ENCODE measurements around the gene TNS4.

The TNS4 gene

GRCh38 chr17:40473573-40474365, 27.7 kb downstream of the TNS4 start:
- no peak for DNase-seq (ENCODE audit: low read depth in 3 of 3)

DNA sequence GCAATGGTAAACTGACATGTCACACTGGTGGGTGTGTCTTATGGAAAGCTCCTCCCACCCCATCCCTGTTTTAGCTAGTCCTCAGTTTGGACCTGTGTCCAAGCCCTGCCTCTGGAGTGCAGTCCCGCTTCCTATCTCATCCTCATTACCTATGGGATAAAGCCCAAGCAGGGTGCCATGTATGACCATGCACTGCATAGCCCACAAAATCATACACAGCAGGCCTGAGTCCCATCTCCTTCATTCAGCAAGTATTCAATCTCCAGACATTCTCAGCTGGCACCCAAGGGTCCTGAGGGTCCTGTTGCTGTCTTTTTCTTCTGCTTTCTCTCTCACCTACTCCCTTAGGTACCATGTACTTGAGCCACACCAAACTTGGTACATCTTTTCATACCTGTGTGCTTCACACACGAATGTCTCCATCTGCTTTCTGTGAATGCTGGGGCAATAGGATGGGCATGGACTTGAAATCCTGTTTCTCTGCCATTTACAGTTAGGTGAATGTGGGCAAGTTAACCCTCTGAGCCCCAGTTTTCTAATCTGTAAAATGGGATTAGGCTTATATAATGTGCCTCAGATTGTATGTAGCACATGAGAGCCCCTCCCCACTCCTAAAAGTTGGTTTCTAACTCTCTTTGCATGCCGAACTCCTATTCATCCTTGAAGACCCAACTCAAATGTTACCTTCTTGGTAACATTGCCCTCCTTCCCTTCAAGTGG, 28.5 kb downstream of the TNS4 start:
- no peak for DNase-seq (ENCODE audit: low read depth in 3 of 3)

DNA sequence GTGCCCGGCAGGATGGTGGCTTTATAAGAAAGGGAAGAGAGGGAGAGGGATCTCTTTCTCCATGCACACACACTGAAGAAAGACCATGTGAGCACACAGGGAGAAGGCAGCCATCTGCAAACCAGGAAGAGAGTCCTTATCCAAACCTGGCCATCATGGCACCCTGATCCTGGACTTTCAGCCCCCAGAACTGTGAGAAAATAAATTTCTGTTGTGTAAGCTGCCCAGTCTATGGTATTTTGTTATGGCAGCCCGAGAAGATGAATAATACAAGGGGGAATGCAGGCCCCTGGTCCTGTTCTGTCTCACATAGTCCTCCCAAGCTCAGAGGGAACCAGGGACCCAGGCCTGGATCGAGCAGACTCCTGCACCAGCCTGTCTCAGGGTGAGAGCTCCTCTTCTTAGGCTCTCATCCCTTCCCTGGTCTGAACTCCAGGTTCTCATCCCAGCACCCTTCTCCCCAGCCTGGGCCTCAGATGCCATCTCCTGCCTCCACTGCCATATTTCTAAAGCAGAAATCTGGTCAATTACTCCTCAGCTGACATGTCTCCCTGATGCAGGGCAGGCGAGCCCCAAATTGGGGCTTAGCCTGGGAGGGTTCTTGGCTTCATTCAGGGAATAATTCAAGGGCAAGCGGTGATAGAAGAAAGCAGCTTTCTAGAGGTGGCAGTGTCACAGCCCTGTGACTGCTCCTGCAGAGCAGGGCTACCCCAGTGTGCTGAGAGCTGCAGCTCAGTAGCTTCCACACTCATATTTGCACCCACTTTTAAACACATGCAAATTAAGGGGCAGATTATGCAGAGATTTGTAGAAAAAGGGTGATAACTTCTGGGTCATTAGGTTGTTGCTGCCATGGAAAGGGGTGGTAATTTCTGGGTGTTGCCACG, 29.3 kb downstream of the TNS4 start:
- no peak for DNase-seq (ENCODE audit: low read depth in 3 of 3)

DNA sequence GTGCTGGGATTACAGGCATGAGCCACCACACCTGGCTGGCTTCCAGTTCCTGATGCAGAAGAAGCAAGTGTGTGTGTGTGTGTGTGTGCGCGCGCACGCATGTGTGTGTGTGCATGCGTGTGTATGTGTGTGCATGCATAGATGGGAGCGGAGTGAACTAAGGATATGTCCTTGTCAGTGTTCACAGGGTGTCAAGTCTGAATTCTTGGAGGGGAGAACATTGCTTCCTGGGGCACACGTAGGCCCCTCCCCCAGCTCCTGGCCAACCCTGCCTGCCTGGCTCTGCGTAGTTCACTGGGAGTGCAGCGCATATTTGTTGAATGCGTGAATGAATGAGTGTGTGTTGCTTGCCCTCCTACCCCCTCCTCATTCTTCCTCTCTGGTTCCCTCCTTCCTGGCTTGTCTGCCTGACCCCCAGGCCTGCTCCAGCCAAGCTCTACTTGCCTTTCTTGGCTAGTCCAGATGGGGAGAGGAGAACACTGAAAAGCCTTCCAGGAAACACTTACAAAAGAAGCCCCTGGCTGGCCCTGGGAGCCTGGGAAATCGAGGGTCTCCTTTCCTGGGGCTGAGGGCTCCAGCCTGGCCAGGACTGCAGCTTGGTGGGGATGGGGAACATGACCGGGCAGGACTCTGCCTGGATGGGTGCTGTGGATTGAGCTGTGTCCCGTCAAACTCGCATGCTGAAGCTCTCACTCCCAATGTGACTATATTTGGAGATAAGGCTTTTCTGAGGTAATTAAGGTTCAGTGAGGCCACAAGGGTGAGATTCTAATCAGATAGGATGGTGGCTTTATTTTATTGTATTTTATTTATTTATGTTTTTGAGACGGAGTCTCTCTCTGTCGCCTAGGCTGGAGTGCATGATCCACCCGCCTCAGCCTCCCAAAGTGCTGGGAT, 30.2 kb downstream of the TNS4 start:
- no peak for DNase-seq (ENCODE audit: low read depth in 3 of 3)

DNA sequence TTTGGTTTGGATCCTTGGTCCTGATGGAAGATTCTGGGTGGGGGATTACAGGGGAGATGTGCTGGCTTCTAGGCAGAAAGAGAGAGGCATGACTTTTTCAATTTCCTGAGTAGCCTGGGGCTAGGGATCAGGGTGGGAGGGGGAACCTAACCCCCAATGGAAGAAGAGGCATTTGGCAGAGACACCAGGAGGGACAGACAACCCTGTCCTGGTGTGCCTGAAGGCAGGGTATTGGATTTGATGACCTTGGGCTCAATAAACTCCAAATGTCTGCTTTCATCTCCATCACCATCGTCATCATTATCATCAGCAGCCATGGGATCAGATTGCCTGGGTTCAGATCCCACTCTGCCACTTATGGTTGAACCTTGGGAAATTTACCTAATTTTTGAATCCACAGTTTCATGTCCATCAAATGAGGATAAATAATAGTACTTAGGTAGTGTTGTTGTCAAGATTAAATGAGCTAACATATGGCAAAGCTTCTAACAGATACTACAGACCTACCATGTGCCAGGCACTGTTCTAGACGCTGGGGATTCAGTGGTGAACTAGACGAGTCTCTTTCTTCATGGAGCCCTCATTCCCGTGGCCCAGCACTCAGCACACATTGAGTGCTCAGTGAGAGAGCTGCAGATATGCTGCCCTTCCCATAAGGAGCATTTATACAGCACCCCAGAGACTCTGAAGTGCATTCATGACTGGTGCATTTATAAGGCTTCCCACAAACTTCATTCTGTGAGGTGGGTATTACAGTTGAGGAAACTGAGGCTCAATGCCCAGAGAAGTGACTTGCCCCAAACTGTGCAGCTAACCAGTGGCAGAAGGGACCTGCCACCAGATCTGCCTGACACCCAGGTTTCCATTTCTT, 31.4 kb downstream of the TNS4 start:
- DNase-seq (ENCODE audit: low read depth in 3 of 3): no peak

GRCh38 chr17:40468560-40468959, 32.9 kb downstream of the TNS4 start:
- no peak for DNase-seq (ENCODE audit: low read depth in 3 of 3)

- DNase-seq (ENCODE audit: low read depth in 3 of 3): no peak
These were observed 34.0 kb downstream of the TNS4 start for GRCh38 chr17:40467281-40467867.

GRCh38 chr17:40466298-40466971, 35.0 kb downstream of the TNS4 start:
- DNase-seq (ENCODE audit: low read depth in 3 of 3): no peak

DNA sequence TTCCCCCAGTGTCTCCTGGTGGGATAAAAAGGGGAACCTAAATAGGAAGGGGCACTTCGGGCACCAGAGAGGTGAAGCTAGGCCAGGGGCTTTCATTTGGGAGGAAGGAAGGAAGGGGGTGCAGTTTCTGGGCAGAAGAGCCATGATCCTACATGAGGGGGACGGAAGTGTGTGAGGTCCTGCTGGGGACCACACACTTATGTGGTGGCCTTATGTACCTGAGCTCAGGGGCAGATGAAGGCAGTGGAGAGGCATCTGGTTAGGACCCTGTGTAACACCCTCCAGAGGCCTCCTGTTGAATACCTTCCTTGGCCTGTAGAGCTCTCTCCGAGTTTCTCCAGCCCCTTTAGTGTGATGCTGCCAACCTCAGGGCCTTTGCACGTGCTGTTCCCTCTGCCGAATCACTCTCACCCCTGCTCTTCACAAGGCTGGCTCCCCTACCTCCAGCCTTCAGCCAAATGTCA, 37.0 kb downstream of the TNS4 start:
- no peak for DNase-seq (ENCODE audit: low read depth in 3 of 3)

- no peak for DNase-seq (ENCODE audit: low read depth in 3 of 3)
These were observed 38.3 kb downstream of the TNS4 start for GRCh38 chr17:40463122-40463550.

DNA sequence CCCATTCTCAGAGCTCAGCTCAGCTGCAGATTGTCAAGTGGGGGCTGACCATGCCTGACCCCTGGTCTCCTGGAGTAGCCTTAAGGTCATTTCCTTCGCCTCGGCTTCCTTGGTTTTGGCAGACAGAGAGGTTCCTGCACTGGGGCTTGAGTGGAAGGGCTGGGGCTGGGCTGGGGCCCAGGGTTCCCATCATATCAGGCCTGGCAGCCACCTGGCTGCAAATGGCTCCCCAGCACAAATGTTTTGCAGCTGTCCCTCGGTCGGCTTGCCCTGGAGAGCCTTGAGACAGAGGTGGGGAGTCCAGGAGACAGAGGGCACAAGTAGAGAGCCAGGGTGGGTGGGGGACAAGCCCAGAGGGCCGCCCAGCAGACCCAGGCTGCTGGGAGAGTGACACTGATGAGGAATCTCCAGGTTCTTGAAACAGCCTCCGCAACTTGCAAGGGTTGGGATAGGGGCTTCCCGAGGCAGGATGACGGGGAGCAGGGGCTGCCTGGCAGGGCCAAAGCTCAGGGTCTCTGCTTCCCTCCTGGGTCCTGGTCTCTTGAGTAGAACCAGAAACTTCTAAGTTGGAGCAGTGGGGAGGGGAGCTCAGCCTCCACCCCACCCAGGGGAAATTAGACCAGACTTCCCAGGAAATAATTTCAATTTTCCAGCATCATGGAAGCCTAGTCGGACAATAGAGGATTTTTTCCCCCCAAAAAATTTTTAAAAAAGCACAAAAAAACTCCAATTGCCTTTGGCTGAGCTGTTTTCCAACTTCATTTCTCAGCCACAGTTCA, 38.9 kb downstream of the TNS4 start:
- DNase-seq (ENCODE audit: low read depth in 3 of 3): no peak

DNA sequence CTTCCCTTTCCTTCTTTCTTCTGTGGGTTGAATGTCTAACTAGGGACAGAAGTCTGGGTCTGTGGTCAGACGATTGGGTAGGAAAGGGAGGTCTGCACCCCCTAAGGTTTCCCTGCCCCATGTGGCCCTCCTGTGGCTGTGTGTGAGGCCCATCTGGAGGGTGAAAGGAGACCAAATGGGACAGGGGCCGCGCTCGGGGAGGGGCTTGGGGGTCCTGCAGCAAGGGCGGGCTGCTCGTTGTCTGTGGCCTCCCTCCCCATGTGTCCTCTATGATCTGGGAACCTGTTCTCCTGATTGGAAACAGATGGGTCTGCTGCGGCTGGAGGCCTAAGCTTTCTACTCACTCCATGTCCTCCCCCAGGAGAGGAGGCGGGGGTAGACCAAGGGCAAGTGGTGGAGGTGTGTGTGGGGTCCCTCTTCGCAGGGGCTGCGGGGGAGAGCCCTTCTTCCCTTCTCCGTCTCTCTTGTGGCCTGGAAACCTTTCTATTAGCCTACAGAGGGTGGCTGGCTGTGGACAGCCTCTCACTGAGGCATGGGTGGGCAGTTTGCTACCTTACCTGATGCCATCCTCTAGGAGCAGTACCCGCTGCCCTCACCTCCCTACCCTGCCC, 39.6 kb downstream of the TNS4 start:
- DNase-seq (ENCODE audit: low read depth in 3 of 3): no peak

DNA sequence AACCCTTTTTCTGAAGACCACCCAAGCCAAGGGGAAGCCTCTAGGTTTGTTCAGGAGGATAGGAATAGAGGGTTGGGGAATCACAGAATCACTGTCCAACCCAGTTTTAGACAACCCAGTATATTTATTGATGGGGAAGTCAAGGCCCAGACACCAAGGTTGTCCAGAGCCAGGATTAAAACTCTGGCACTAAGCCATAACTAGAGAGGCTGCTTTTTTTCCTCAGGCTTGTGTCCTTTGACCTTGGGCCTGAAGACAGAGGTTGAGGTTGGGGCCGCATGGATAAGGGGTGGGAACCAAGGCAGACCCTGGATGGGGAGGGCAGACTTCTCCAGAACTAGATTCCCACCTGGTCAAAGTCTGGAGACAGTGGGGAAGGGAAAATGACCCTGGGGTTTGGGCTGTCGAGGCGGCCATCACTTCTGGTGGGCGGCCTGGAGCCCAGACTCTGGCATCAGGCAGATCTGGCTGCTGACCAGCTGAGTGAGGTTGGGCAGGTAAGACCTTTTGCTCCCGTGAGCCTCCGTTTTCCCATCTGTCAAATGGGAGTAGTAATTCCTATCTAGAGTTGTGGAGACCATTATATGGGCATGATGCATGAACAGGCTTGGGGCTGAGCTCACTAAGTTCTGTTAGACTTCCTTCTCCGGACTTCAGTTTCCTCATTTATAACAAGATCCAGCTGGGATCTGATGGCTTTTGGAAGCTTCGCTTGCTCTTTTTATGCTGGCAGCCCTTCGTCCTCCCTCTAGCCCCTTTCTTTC, 40.3 kb downstream of the TNS4 start:
- no peak for DNase-seq (ENCODE audit: low read depth in 3 of 3)

- no peak for DNase-seq (ENCODE audit: low read depth in 3 of 3)
These were observed 40.8 kb downstream of the TNS4 start for GRCh38 chr17:40460604-40460967.

DNA sequence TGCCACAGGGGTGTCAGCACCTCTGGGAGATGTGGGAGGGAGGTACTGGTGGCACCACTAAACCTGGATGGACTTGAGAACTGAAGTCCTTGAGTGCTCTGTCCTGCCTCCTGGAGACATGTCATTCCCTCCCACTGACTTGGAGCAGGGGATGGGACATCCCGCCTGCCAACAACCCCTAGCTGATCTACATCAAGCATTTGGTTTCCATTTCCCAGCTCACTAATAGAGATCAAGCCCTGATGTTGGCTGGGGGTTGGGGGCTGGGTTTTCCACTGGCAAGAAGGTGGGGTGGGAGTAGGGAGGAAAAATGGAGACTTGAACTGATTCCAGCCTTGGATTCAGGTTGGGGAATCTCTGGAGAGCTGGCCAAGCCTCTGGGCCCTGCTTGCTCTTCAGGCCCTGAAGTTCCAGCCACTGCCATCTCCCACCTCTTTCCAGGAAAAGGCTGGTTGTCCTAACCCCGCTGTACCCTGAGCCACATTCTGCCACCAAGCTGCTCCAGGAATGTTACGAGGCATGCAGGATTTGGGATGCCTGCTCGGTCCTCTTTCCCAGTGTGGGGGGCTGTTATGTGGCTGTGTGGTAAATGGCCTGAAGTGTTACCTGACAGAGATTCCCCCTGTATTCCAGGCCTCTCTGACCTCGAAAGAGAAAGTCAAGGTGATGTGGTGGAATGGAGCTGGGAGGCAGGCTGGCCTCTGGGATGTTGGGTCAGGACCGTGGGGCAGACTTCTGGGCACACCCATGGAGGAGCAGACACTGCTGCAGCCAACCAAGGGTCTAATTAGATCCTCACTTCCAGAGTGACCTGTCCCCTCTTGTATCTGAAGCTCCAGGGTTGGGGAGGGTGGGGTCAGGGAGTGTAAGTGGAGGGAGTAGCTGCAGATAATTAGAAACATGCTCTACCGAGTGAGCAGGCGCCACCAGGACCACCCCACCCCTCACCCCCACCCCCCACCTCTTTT, 41.5 kb downstream of the TNS4 start:
- DNase-seq (ENCODE audit: low read depth in 3 of 3): no peak

GRCh38 chr17:40458851-40459482, 42.5 kb downstream of the TNS4 start:
- no peak for DNase-seq (ENCODE audit: low read depth in 3 of 3)

Data from stimulated activated CD4-positive, alpha-beta T cell treated with anti-CD3 and anti-CD28 coated beads, TNF-alpha, amount 100 ng/mL, for 24 hours (primary cell).